K562 (cell line): ENCODE data around the gene NEK4. TPM values are rescaled to one million over a fixed set of nuclear protein-coding genes. Genes with fewer than 3 reads are reported as not detected.

Source experiments
- FOXJ3 ChIP-seq: sonication (generic); formaldehyde crosslinking; IDR thresholded peaks from 2 replicates; pipeline ENCODE4 v1.4.0; 2020; ENCODE audit warnings: mild to moderate bottlenecking, missing genetic modification reagents
- NFATC3 ChIP-seq: fragments of 450-650 bp; IDR thresholded peaks from 2 replicates; pipeline ENCODE4 v1.6.1; 2017; ENCODE audit warnings: mild to moderate bottlenecking
- NKRF ChIP-seq: fragments of 450-650 bp; IDR thresholded peaks from 2 replicates; pipeline ENCODE4 v1.6.1; 2016; ENCODE audit warnings: borderline replicate concordance
- NR3C1 ChIP-seq: sonication (generic); formaldehyde crosslinking; IDR thresholded peaks from 2 replicates; pipeline ENCODE4 v1.8.1; 2022; ENCODE audit warnings: missing genetic modification reagents
- RAD21 ChIP-seq, 2 experiments: fragments of 250-450 bp in 1 of 2; fragments of 450-650 bp in 1 of 2; sonication (Bioruptor Pico) in 1 of 2; formaldehyde crosslinking in 1 of 2; IDR thresholded peaks in 1 of 2; conservative IDR thresholded peaks in 1 of 2; 2 replicates each; pipeline versions ENCODE4 v1.4.0 to v1.8.0; 2020 to 2022; ENCODE audit warnings: mild to moderate bottlenecking in 2 of 2, moderate library complexity in 1 of 2
- RNF219 ChIP-seq: fragments of 250-450 bp; sonication (Bioruptor Pico); IDR thresholded peaks from 2 replicates; pipeline ENCODE4 v1.5.0; 2022; ENCODE audit warnings: mild to moderate bottlenecking
- ZBTB17 ChIP-seq: fragments of 450-650 bp; formaldehyde crosslinking; IDR thresholded peaks from 2 replicates; pipeline ENCODE4 v1.4.0; 2020; ENCODE audit warnings: mild to moderate bottlenecking
- ZFP1 ChIP-seq: fragments of 450-650 bp; formaldehyde crosslinking; IDR thresholded peaks from 2 replicates; pipeline ENCODE4 v1.4.0; 2020; ENCODE audit warnings: mild to moderate bottlenecking, mixed read lengths
- ZNF668 ChIP-seq: fragments of 250-450 bp; sonication (Bioruptor Pico); IDR thresholded peaks from 2 replicates; pipeline ENCODE4 v1.8.0; 2022; ENCODE audit warnings: mild to moderate bottlenecking, inconsistent platforms
- polyA plus RNA-seq, 8 experiments: library from polyadenylated mRNA; depleted of rRNA in 4 of 8; stranded (reverse) in 5 of 8; unstranded in 3 of 8; fragments of >200 nt; fragmentation: Nextera tagmentation in 2 of 8; fragmentation: Illumina TruSeq in 1 of 8; extraction: Ambion mirVana in 2 of 8; extraction: Trizol in 1 of 8; gene quantifications; 2 replicates each; pipeline versions ENCODE4 v1.2.1 to v1.2.3, GENCODE V29; 2011 to 2014; ENCODE audit warnings: inconsistent platforms in 1 of 8, missing spikeins in 1 of 8
- total RNA-seq, 7 experiments: library from RNA; depleted of rRNA in 6 of 7; stranded (reverse); fragments of >200 nt in 6 of 7; fragmentation: Illumina TruSeq in 2 of 7; extraction: Trizol in 2 of 7; gene quantifications; 2 replicates each; pipeline versions ENCODE4 v1.2.1 to v1.2.3, GENCODE V29; 2011 to 2021; ENCODE audit warnings: low replicate concordance in 1 of 7

The NEK4 gene
- total and polyA plus RNA-seq, 9 of the 15 experiments (the other 6 are each of a cell fraction or from before 2014, with no cell fraction given): 5.8 to 23.1 (median 16.6) TPM

GRCh38 chr3:52688266-52688665 is 82.5 kb downstream of the NEK4 start (continued):
- TF ChIP-seq NKRF (no peak), NFATC3 (no peak), ZFP1 (CRISPR knock-in tag) (no peak), RAD21 (CRISPR knock-in tag; conservative IDR thresholded peaks at IDR 0.05 in 1 of 2, IDR thresholded peaks at IDR 0.05 in 1 of 2) (no peak), RNF219 (CRISPR knock-in tag) (no peak), FOXJ3 (no peak), ZNF668 (CRISPR knock-in tag) (no peak), ZBTB17 (CRISPR knock-in tag) (no peak), NR3C1 (CRISPR knock-in tag) (no peak)
